ENCODE results near the gene RUNX2.

GRCh38 chr6:45527210-45527609 lies 199.1 kb downstream of the RUNX2 start:
- TF ChIP-seq ISL1 (CRISPR knock-in tag; IDR thresholded peaks at IDR 0.05) = no peak
- no peak for TF ChIP-seq GLIS3 (CRISPR knock-in tag; IDR thresholded peaks at IDR 0.05)
- TF ChIP-seq TOX (CRISPR knock-in tag; IDR thresholded peaks at IDR 0.05; ENCODE audit: borderline replicate concordance) = no peak
- TF ChIP-seq TCF4 (CRISPR knock-in tag; IDR thresholded peaks at IDR 0.05; ENCODE audit: borderline replicate concordance) = no peak
